Amniotic stem cell (primary cell): ENCODE data around the gene IQSEC3.

Source experiments
- DNase-seq: peaks from one replicate; lab custom pipeline; 2025; lab: John Stamatoyannopoulos, UW

The IQSEC3 gene

GRCh38 chr12:138898-139534 is 72.4 kb downstream of the IQSEC3 start:
- no peak for DNase-seq

DNA sequence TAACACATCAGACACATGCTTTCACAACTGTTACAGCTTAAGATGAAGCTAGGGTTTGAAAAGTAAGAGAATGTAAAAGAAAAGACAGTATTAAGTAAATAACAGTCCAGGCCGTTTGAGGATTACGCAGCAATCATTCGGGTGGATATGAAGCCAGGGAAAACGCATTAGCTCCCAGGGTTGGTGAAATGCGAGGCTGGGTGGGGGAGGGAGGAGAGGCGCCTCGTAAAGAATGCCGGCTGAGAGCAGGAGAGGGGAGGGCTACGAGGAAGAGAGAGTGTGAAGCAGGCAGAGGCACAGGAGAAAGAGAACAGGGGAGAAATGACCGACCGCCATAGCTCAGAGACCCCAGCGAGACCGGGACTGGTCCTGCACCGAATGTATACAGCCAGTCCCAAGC is 73.0 kb downstream of the IQSEC3 start:
- DNase-seq = no peak

DNA sequence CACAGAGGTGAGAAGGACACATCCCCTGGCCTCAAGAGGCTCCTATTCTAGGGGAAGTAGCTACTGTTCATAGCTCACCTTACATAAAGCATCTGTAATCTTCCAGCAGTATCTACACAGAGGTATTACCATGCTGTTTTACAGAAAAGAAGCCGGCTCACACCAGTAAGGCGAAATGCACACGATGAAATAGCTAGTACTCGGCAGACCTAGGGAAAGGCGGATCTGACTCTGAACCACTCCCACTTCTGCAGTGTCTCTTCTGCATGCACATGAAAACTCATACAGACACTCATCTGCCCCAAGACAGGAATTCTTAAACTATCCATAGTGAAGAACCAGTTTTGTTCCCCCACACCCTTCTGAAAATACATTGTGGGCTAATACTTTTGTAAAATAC is 73.6 kb downstream of the IQSEC3 start:
- DNase-seq = no peak

GRCh38 chr12:143964-144649 is 77.5 kb downstream of the IQSEC3 start:
- no peak for DNase-seq

GRCh38 chr12:144650-145284 is 78.2 kb downstream of the IQSEC3 start:
- no peak for DNase-seq

- no peak for DNase-seq
Measured at GRCh38 chr12:145369-145960, 78.9 kb downstream of the IQSEC3 start.

GRCh38 chr12:147242-147641 is 80.7 kb downstream of the IQSEC3 start:
- DNase-seq = no peak

DNA sequence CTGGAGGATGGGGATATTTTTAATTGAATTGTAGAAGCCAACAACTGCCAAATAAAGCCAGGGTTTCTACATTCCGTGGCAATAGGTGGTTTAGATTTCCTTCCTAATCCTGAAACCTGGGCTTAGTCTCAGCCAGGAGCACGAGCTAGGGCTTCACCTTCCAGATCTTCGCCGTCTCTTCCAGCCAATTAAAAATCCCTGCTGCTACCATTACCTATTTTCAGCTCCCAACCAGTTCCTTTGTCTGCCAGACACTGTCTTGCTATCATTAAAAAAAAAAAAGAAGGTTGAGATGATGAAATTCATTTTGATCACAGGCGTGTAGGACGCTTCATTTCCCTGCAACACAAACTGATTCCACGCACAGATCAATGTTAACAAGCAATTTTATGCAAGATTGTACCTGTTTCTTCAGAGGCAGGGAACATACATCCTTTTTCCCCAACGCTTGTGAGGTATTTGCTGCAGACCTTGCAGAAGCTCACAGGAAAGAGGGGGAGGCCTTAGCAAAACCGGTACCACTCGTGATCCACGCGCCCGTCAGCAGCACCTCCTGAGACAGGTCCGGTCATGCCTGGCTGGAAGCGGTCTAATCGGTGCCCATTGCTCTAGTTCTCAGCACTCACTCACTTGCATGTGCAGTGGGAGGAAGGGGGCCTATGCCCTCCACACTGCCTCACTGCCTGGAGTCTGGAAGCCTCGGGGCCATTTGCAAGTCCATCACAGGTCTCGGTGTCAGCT is 82.3 kb downstream of the IQSEC3 start:
- DNase-seq = no peak

- no peak for DNase-seq
Measured at GRCh38 chr12:151579-151978, 85.0 kb downstream of the IQSEC3 start.

DNA sequence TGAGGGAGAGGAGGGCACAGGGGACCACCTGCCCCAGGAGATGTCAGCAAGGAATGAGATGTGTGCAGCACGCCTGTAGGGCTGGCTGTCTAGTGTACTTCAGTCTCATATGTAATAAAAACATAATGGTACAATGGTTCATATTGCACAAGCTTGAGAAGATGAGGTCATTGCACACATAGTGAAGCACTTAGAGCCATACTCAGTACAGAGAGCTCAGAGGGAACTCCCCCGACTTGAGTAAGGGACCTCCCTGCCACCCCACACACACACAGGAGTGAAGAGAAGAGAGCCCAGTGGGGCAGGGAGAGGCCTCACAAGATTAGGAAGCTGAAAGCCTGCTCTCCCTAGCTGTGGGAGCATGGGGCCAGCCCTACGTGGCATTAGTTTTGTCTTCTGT is 85.9 kb downstream of the IQSEC3 start:
- no peak for DNase-seq

GRCh38 chr12:153080-153746 is 86.6 kb downstream of the IQSEC3 start:
- DNase-seq = no peak

DNA sequence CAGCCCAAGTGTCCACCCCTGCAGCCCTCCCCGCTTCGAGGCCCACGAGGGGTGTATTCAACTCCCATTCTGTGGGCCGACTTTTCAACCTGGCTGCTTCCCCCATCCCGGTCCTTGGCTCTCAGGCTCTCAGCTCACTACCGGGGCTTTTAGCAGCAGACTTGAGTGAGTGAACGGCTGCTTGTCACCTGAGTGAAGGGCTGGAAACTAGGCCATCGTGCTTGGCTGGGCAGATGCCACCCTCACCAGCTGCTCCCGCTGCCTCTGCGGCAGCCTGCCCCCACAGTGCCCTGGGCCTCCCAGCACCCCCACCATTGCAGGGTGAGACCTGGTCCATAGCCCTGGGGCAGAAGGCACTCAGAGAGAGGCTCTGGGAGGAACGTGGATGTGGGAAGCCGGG is 87.5 kb downstream of the IQSEC3 start:
- DNase-seq = no peak

- no peak for DNase-seq
Measured at GRCh38 chr12:155006-155405, 88.4 kb downstream of the IQSEC3 start.

- DNase-seq = no peak
Measured at GRCh38 chr12:155646-156045, 89.1 kb downstream of the IQSEC3 start.

- no peak for DNase-seq
Measured at GRCh38 chr12:156945-157344, 90.4 kb downstream of the IQSEC3 start.

- DNase-seq = no peak
Measured at GRCh38 chr12:157644-158043, 91.1 kb downstream of the IQSEC3 start.

DNA sequence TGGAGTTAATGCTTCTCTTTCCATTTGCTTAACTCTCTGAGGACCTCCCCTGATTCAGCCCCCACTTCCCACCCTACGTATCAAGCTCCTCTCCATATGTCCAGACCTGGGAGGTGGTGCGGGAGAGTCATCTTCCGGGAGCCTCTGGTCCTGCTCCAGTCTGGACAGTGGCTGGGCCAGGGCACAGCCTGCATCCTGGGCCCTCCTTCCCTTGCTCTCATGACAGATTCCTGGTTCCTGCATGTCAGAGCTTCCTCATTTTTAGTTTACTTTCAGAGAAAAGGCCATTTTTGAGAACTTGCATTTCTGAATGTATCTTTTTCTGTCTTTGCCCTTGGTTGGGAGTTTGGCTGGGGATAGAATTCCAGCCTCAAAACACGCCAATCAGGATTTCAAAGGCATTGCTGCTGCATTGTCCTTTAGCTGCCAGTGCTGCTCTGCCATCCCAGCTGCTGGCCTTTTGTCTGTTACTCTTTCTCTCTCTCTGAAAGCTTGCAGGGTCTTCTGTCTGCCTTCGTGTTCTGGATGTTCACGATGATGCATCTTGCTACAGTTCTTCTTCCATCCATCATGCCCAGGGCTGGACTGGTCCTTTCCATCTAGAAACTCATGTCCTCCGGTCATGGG is 92.7 kb downstream of the IQSEC3 start:
- no peak for DNase-seq

GRCh38 chr12:160858-161257 is 94.3 kb downstream of the IQSEC3 start:
- DNase-seq = no peak

- no peak for DNase-seq
Measured at GRCh38 chr12:161823-162222, 95.3 kb downstream of the IQSEC3 start.

DNA sequence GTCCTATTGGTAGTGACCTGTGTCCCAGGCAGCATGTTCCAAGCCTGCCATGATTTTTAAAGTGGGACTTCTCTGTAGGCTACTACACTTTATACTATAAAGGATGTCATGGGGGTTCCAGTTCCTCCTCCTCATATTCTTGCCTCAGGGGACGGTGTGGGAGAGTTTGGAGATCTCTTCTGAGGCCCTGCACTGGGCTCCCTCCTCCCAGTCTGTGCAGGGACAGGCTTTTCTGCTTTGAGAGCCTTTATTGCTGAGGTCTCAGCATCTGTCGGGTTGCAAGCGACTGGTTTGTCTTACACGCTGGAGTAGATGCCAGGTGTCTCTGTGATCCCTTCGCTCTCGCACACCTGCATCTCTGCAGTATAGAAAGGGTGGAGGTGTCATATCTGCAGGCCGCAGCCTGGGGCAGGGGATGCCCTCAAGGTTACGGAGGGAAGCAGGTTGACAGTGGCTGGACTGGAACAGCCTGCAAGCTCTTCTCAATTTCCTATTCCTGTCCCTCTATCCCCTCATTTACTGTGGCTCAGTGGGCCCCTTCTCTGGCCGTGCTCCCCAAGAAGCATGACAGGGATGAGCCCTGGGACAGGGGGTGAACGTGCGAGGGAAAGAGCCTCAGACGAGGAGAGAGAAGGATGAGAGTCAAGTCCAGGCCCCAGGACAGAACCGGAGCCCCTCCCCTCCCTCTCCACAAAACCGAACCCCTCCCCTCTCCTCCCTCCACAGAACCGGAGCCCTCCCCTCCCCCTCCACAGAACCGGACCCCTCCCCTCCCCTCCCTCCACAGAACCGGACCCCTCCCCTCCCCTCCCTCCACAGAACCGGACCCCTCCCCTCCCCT is 96.1 kb downstream of the IQSEC3 start:
- no peak for DNase-seq
